ENCODE results near the gene KMT2E. TPM values are rescaled to one million over a fixed set of nuclear protein-coding genes. Genes with fewer than 3 reads are reported as not detected.
A peak's percentile ranks its signal among the peaks of the same experiment; 100 is the strongest.

Gene KMT2E
- total RNA-seq, 4 donors from 2014 or later = 93.9 to 208 (median 118) TPM

DNA sequence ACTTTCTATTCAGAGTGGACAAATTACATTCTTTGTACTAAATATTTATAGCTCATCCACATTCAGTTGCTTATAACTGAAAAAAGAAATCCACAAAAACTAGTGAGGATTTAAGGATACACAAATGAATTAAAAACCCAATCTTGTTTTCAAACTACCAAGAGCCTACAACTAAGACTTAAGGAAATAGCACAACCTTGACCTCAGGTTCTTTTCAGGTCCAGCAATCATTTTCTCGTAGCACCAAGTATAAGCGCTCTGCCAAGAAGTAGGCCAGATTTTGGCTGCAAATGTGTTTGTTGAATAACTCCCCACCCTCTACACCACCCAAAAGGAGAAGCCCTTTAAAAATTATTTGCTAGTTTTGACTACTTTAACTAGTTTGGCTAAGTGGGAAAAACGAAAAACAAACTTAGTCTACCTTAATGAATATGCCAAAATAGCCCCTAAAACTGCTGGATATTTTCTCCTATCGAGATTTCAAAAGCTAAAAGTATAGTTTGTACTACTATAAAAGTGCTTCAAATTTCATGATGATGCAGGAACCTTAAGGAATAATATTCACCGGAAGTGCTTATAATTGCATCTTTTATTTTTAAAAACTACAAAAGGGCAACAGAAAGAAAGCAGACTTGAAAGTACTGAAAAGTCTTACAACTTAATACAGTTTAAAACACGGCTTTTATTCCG is 2.7 kb upstream of the KMT2E start:
- WGBS = under 1% methylated on average over 7 of the region's 7 CpGs
- Histone ChIP-seq H3K4me1 (peaks cover 46% of the 10 kb centered on the region), H3K27ac (peak overlapping the region; percentile 100), H3K9me3 (no peaks in the 10 kb centered on the region), H3K27me3 (no peaks in the 10 kb centered on the region), H3K4me3 (peak overlapping the region; percentile 89), H3K36me3 (no peaks in the 10 kb centered on the region)
- TF ChIP-seq POLR2A (IDR thresholded peaks at IDR 0.05) = no peak
- TF ChIP-seq EP300 (IDR thresholded peaks at IDR 0.05) = no peak
- no peak for TF ChIP-seq CTCF (IDR thresholded peaks at IDR 0.05)
- DNase-seq (ENCODE audit: low spot score in 2 of 2) = no peak

- Histone ChIP-seq H3K36me3 (no peaks in the 10 kb centered on the region), H3K4me3 (peak overlapping the region; percentile 89), H3K4me1 (peaks cover 44% of the 10 kb centered on the region), H3K27me3 (no peaks in the 10 kb centered on the region), H3K27ac (peak overlapping the region; percentile 100), H3K9me3 (no peaks in the 10 kb centered on the region)
- 0% methylated on average over 21 of the region's 21 CpGs for WGBS
- no peak for DNase-seq (ENCODE audit: low spot score in 2 of 2)
- TF ChIP-seq EP300 (IDR thresholded peaks at IDR 0.05) = no peak
- no peak for TF ChIP-seq POLR2AphosphoS5 (IDR thresholded peaks at IDR 0.05)
- no peak for TF ChIP-seq POLR2A (IDR thresholded peaks at IDR 0.05)
- TF ChIP-seq CTCF (IDR thresholded peaks at IDR 0.05) = no peak
Measured at GRCh38 chr7:105011831-105012502, 2.0 kb upstream of the KMT2E start.

- under 1% methylated on average over 32 of the region's 54 CpGs for WGBS
- Histone ChIP-seq H3K4me3 (peak overlapping the region; percentile 89), H3K9me3 (no peaks in the 10 kb centered on the region), H3K4me1 (peaks cover 42% of the 10 kb centered on the region), H3K36me3 (no peaks in the 10 kb centered on the region), H3K27ac (peak overlapping the region; percentile 100), H3K27me3 (no peaks in the 10 kb centered on the region)
- peak; percentile 100 for DNase-seq (ENCODE audit: low spot score in 2 of 2)
- TF ChIP-seq CTCF (IDR thresholded peaks at IDR 0.05) (no peak), POLR2AphosphoS5 (IDR thresholded peaks at IDR 0.05) (peak; percentile 94 to 99 (median 98)), POLR2A (IDR thresholded peaks at IDR 0.05) (peak in 1 of 2 donors; percentile 54)
Measured at GRCh38 chr7:105012503-105013220, 1.3 kb upstream of the KMT2E start.

DNA sequence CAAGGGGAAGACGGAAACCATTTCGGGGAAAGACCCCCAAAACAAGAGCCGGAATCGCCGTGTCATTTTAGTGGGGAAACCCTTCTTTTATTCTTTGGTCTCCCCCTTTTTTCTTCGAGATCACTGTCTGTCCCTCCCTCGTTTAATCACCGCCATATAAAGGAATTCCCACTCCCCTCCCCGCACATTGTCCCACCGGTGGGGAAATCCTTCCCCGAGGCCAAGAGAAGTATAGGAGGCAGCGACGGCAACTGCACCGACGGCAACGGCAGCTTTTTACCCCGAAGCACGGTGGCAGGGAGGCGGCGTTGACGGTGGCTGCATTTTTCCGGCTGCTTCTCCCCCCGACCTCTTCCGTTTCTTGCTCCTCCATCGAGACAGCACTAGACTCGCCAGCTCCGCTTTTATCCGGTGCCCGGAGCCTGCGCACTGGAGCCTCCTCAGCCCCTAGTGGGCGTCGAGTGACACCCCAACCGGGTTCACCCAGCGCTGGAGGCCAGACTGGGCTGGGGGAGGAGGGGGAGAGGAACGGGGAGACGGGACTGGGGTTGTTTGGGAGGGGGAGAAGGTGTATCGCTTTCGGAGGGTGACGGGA is 687 bp upstream of the KMT2E start:
- Histone ChIP-seq H3K4me3 (peak overlapping the region; percentile 89), H3K36me3 (no peaks in the 10 kb centered on the region), H3K9me3 (no peaks in the 10 kb centered on the region), H3K27ac (peak overlapping the region; percentile 100), H3K4me1 (peaks cover 42% of the 10 kb centered on the region), H3K27me3 (no peaks in the 10 kb centered on the region)
- TF ChIP-seq EP300 (IDR thresholded peaks at IDR 0.05) (no peak), POLR2A (IDR thresholded peaks at IDR 0.05) (peak; percentile 95 to 96), POLR2AphosphoS5 (IDR thresholded peaks at IDR 0.05) (peak; percentile 73 to 96 (median 78)), CTCF (IDR thresholded peaks at IDR 0.05) (peak; percentile 52 to 85)
- DNase-seq (ENCODE audit: low spot score in 2 of 2) = peak; percentile 98
- 0% methylated on average over 39 of the region's 39 CpGs for WGBS
